GM20431 (cell line): Measurements from ENCODE around the gene STAT3.

ENCODE experiments used
- in situ Hi-C: fragments of 300-500 bp; cut with MseI, MboI; formaldehyde crosslinking; loops from one replicate; pipeline ENCODE4 v1.15.0; 2020; ENCODE audit warnings: low sequenced_read_pairs; ENCODE audit not compliant: unreplicated experiment

STAT3 gene

GRCh38 chr17:42388381-42389134, at the start of gene STAT3:
STAT3 (minus strand) TSS chr17:42388442; CDS start chr17:42348516, 39,926 bp downstream.
- in situ Hi-C loops = no loop called here

DNA sequence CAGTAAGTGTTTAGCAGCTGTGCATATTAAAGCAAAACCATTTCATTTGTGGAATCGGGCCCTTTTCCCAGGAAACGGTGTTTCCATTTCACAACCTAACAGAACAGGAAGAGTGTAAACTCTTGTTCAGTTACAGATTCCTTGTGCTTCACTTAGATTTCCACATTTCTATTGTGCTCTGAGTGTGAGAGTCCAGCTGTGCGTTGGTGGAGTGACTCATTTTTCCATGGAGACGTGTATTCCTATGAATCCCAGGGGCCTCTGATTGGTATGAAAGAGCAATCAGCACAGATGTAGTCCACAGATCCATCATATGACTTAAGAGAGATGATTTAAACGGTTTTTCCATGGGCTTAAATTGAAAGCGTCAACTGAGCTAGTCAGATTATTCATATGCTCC, 48.1 kb upstream of the STAT3 start:
- in situ Hi-C loops = no loop called here

GRCh38 chr17:42431758-42432161, 43.5 kb upstream of the STAT3 start:
- in situ Hi-C loops = no loop called here

- in situ Hi-C loops = loop anchor here (10.0 kb wide), 1 partner anchor 95 kb away; no protein-coding TSS in a partner anchor
Observed at GRCh38 chr17:42429726-42430447, 41.6 kb upstream of the STAT3 start.

DNA sequence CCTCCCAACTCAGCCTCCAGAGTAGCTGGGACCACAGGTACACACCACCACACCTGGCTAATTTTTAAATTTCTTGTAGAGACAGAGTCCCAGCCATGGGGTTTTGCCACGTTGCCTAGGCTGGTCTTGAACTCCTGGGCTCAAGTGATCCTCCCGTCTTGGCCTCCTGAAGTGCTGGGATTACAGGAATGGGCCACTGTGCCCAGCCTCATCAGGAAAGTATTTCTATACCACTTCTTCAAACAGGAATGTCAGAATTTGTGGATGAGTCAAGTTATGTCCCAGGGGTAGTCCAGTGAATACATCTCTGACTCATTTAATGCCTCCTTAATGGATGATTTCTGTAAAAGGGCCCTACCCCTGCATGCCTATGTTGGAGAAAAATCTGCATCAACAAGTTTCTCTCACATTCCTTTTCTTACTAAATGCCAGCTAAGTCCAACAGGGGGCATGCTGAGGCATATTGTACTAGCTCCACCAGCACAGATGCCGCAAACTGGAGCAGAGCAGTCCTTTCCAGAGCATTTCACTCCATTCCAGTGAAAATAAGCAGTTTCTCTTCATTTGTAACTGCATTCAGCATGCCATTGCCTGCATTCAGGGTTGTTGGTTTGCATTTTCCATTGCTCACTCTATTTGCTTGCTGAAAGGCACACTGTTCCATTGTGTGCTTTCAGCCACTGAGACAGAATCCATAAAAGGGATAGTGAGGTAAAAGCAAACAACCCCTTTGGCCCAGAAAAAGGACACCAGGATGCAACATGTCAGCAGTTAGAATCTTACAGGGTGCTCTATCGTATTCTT, 40.1 kb upstream of the STAT3 start:
- in situ Hi-C loops = loop anchor here (10.0 kb wide), 1 partner anchor 96 kb away; no protein-coding TSS in a partner anchor

GRCh38 chr17:42424991-42425610, 36.9 kb upstream of the STAT3 start:
- in situ Hi-C loops = loop anchor here (10.0 to 25.0 kb wide), 2 partner anchors 100 to 213 kb away; no protein-coding TSS in a partner anchor

GRCh38 chr17:42423766-42424165, 35.5 kb upstream of the STAT3 start:
- in situ Hi-C loops = loop anchor here (10.0 to 25.0 kb wide), 2 partner anchors 101 to 211 kb away; no protein-coding TSS in a partner anchor

DNA sequence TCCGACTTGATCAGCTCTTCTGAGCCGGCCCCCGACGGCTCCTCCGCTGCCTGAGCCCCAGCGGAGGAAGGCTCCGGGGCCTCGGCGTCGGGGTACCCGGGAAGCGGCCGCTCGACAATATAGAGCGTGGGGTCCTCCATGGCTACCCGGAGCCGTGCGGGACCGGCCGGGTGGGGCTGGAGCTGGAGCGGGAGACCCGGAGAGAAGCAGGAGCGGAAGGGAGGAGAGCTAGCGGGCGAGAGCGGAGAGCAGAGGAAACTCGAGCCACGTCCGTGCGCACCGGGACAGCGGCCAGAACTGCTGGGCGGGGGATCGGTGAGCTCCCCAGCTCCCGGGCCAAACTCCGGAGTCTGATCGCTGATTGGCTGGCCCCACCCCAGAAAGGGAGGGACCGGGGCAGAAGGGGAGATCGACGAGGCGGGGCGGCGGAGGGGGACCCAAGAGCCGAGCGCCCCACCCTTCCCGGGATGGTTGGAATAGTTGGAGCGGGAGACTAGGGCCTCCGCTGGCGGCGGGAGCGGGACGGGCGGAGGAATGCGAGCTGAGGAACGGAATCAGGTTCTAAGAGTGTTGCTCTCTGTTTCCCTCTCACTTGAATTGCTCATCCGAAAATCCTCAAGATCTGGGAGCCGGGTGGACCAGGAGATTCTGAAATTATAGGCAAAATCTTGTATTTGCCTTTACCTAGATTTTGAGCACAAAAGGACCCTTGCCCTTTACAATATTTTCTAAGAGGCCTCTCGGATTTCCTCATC, 34.9 kb upstream of the STAT3 start, which contains the start of gene CAVIN1:
Gene CAVIN1 (minus strand): TSS at position 299 of the 755 bp plus-strand sequence. CDS start 159 bp downstream, at position 140.
- in situ Hi-C loops = loop anchor here (10.0 to 25.0 kb wide), 2 partner anchors 102 to 211 kb away; no protein-coding TSS in a partner anchor

- in situ Hi-C loops = loop anchor here (10.0 to 25.0 kb wide), 2 partner anchors 102 to 210 kb away; no protein-coding TSS in a partner anchor
Observed at GRCh38 chr17:42422412-42422957, 34.2 kb upstream of the STAT3 start.

DNA sequence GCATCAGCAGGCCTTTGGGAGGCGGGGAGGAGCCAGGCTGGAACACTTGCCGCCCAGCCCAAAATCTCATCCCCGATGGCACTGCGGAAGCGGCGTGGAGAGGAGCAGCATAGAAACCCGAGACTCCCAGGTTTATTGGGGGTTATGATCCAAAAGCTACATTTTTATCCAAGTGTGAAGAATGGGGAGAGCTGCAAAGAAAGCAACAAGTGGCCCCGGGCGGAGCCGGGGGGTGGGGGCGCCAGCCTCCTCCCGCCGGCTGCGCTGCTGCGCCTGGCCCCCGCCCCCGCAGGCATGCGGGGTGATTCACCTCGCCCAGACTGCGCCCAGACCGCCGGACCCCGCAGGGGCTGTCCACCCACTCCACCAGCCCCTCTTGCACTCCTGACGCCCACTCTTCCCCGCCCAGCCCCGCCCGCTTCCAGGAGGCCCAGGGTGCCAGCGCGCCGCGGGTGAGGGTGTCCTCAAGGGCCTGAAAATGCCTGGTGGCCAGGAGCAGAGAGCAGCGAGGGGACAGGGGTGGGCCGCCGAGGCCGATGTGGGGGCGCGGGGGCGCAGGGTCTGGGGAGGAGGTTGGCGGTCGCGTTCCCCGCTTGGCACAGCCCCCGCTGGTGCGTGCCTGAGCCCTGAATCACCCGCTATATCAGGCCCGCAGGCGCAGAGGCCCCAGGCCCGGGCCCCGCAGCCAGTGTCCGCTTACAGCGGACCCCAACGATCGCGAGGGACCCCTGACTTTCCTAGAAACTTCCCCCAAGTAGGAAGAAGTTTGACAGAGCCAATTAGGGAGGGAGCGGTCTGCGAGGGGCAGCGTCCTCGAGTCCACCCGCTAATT, 33.5 kb upstream of the STAT3 start:
- in situ Hi-C loops = loop anchor here (10.0 to 25.0 kb wide), 2 partner anchors 103 to 209 kb away; no protein-coding TSS in a partner anchor

DNA sequence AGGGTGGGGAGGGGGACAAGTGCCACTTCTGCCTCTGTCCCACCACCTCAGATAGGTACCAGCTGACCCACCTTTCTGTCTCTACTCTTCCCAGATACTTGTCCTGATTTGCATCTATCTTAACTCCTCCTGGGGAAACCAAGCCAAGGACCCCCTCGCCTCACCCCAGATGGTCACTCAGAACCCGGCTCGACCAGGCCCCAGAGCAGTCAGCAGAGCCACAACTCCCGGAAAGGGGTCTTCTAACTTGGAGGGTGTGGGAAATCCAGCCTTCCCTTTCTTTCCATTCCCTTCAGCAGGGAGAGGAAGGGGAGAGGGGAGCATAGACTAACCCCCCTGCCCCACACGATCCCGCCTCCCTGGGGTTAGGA, 32.9 kb upstream of the STAT3 start:
- in situ Hi-C loops = loop anchor here (10.0 to 25.0 kb wide), 2 partner anchors 104 to 209 kb away; no protein-coding TSS in a partner anchor

DNA sequence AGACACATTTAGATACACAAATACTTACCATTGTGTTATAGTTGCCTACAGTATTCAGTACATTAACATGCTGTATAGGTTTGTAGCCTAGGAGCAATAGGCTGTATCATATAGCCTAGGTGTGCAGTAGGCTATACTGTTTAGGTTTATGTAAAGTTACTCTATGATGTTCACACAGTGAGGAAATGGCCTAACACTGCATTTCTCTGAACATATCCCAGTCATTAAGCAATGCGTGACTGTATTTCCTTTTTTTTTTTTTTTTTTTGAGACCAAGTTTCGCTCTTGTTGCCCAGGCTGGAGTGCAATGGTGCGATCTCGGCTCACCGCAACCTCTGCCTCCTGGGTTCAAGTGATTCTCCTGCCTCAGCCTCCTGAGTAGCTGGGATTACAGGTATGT, 29.7 kb upstream of the STAT3 start:
- in situ Hi-C loops = loop anchor here (25.0 kb wide), 1 partner anchor 206 kb away; no protein-coding TSS in a partner anchor

DNA sequence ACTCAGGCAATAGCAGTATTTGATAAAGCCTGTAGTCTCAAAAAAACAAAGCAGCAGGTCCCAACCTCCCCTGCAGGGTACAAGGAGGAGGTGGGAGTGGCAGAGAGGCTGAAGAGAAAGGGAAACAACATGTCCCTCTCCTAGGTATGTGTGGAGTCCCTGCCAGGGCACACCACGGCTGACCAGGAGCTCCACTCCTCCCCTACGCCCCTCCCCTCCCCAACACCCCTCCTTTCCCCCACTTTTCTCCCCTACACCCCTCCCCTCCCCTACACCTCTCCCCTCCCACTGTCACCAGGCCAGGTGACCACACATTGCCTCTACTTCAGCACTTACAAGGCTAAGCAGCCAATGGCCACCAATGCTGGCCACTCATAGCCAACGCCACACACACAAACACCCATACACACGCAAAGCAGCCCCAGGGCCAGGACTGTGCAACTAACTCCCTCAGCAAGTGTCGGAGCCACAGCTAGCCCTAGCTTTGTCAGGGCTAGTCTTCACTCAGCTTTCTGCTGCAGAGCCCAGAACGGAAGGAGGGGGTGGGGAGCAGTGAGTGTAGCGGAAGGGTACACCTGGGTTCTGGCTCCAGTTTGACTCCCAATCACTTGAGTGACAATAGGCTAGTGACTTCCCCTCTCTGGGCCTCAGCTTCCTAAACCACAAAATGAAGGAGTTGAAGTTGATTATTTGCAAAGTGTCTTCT, 26.6 kb upstream of the STAT3 start:
- in situ Hi-C loops = loop anchor here (25.0 kb wide), 1 partner anchor 203 kb away; no protein-coding TSS in a partner anchor

- in situ Hi-C loops = loop anchor here (25.0 kb wide), 1 partner anchor 201 kb away; no protein-coding TSS in a partner anchor
Observed at GRCh38 chr17:42413464-42414040, 25.3 kb upstream of the STAT3 start.

- in situ Hi-C loops = loop anchor here (25.0 kb wide), 1 partner anchor 200 kb away; no protein-coding TSS in a partner anchor
Observed at GRCh38 chr17:42411905-42412679, 23.9 kb upstream of the STAT3 start.

- in situ Hi-C loops = loop anchor here (25.0 kb wide), 1 partner anchor 199 kb away; no protein-coding TSS in a partner anchor
Observed at GRCh38 chr17:42411361-42411760, 23.1 kb upstream of the STAT3 start.
